Hepatocyte (in vitro differentiated cells): Measurements from ENCODE around the gene KRT38.

ENCODE experiments used
- CTCF ChIP-seq: fragments of 200-600 bp; sonication (generic); IDR thresholded peaks from 2 replicates; pipeline ENCODE4 v1.5.1; 2016; ENCODE audit warnings: antibody characterized with exemption, mild to moderate bottlenecking; ENCODE audit not compliant: poor library complexity
- EZH2 ChIP-seq: fragments of 200-600 bp; sonication (generic); IDR thresholded peaks from 2 replicates; pipeline ENCODE4 v1.6.1; 2016; ENCODE audit warnings: antibody characterized with exemption, mild to moderate bottlenecking, borderline replicate concordance

GRCh38 chr17:41419716-41420115 lies 21.1 kb downstream of the KRT38 start:
- TF ChIP-seq CTCF (no peak), EZH2 (no peak)
